AG10803 (cell line): ENCODE data around the gene SPPL2B.

Experiments used
- DNase-seq: peaks from one replicate; pipeline ENCODE4 v3.0.0; 2010; ENCODE audit warnings: low read depth
- H3K4me3 ChIP-seq: 2 replicates; pipeline ENCODE4 v1.5.1; 2011; ENCODE audit warnings: mild to moderate bottlenecking, low read length, control low read depth
- TF ChIP-seq, protein P1 (sequence below): conservative IDR thresholded peaks from 2 replicates; pipeline ENCODE4 v1.5.1; 2011; ENCODE audit warnings: mild to moderate bottlenecking, low read length, control low read depth, inconsistent platforms

SPPL2B gene

GRCh38 chr19:2305452-2306280, 22.8 kb upstream of the SPPL2B start:
- TF ChIP-seq, protein P1, sequence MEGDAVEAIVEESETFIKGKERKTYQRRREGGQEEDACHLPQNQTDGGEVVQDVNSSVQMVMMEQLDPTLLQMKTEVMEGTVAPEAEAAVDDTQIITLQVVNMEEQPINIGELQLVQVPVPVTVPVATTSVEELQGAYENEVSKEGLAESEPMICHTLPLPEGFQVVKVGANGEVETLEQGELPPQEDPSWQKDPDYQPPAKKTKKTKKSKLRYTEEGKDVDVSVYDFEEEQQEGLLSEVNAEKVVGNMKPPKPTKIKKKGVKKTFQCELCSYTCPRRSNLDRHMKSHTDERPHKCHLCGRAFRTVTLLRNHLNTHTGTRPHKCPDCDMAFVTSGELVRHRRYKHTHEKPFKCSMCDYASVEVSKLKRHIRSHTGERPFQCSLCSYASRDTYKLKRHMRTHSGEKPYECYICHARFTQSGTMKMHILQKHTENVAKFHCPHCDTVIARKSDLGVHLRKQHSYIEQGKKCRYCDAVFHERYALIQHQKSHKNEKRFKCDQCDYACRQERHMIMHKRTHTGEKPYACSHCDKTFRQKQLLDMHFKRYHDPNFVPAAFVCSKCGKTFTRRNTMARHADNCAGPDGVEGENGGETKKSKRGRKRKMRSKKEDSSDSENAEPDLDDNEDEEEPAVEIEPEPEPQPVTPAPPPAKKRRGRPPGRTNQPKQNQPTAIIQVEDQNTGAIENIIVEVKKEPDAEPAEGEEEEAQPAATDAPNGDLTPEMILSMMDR, result no peak
- DNase-seq, result no peak

DNA sequence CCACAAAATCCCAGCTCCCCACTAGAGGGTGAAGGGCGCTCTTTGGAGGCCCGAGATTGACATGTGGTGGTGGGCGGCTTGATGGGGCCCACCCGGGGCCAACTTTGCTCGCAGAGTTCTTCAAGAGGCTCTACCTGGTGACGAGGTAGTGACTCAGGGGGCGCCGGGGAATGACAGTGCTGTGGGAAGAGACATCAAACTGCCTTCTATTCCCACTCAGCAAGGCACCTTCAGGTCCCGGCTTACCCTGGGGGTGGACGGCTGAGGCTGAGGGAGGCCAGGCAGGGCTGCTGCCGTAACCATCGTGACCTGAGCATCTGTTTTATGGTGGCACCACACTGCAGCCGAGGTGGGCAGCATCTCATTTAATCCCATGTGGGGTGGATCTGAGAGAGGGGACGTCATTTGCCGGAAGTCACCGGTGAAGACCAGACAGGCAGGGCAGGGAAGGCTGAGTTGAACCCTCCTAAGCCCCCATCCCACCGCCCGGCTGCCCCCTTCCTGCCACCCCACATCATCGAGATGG, 22.1 kb upstream of the SPPL2B start:
- no peak for DNase-seq
- TF ChIP-seq, protein P1, result no peak

More at GRCh38 chr19:2305452-2306280, 22.8 kb upstream of the SPPL2B start:
- H3K4me3 ChIP-seq, result no peak overlapping the region

DNA sequence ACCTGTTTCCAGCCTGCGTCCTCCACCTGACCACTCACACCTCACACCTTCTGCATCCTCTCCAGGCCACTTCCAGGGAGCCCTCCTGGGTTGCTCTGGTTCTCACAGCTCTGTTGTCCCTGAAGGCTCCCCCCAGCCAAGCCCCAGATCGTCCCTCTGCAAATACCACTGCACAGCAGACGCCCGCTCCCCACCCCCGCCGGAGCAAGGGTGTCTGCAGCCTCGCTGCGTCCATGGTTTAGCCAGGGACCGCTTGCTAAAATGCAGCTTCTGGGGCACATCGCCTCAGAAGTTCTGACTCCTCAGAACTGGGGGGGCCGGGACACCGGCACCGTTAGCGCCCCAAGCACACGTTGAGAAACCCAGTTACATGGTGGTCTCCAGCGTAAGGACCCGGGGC, 21.5 kb upstream of the SPPL2B start:
- DNase-seq, result no peak
- TF ChIP-seq, protein P1, result no peak
- H3K4me3 ChIP-seq, result no peak overlapping the region

More for the DNA sequence above, 22.1 kb upstream of the SPPL2B start:
- H3K4me3 ChIP-seq, result no peak overlapping the region

DNA sequence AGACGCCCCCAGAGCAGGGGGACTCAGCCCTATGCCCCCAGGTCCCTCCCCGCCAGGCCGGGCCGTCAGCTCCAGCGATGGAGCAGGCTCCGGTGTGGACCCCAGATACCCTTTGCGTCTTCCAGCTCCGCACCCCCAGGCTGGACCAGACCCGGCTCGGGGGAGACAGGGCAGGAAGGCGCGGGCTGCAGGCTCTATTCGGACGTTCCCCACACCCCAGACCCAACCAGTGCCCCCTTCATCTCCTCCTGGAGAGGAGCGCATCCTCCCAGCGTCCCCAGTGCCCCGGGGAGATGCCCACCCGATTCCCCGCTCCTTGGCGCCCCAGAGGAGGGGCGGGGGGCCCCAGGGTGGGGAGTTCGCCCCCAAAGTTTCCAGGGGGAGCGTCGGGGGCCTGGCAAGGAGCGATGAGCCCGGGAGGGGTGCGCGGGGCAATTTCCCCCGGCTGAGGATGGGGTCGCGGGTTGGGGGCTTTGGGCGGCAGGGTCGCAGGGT, 20.9 kb upstream of the SPPL2B start:
- DNase-seq, result no peak
- H3K4me3 ChIP-seq, result no peak overlapping the region
- TF ChIP-seq, protein P1, result no peak

DNA sequence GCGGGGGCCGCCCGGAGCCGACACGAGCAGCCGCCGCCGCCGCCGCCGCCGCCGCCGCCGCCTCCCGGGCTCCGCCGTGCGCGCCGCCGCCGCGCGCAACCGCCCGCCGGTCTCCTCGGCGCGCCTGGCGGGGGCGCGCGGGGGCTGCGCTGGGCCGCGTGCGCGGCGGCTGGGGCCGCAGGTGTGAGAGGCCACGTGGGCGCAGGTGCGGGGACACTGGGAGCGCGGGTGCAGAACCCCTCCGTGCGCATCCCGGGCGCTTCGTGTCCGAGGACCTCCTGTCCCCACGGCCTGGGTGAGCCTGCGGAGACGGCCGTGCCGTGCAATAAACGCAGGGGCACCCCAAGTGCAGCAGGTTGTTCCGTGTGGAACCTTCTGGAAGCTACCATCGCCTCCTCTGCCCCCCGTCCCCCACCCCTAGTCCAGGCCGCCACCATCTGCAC, 20.3 kb upstream of the SPPL2B start, which contains the start of gene LINGO3:
LINGO3 (minus strand) TSS at position 41 of the 443 bp plus-strand sequence. CDS start 16,378 bp downstream, outside the sequence.
- H3K4me3 ChIP-seq, result peak within 1 kb of the TSS; percentile 30; the same call in 1 of the 2 replicates
- TF ChIP-seq, protein P1, result no peak
- no peak for DNase-seq

- H3K4me3 ChIP-seq, result no peak overlapping the region
- TF ChIP-seq, protein P1, result no peak
- DNase-seq, result peak; percentile 47
These were observed 18.6 kb upstream of the SPPL2B start for GRCh38 chr19:2309734-2310362.
